ENCODE data around the gene TRUB1.

DNA sequence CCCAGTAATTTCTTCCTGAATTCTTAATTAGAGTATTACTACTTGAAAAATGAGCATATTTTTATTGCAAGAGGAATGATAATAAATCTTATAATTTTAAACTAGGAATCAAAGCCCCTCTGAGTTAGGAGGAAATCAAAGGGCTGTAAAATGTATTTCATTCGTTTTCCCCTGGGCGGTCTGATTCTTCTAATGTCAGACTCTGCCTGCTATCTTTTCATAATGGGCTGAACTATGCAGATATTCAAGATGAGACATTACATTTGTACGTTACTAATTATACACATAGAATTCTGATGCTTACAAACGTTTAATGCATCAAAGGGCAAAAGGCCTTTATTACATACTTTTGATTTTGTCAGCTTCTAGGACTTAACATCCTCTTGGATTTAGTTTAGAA lies 16.0 kb upstream of the TRUB1 start:
- TF ChIP-seq CTCF (IDR thresholded peaks at IDR 0.05; ENCODE audit: low read depth, low read length) (no peak), POLR2A (IDR thresholded peaks at IDR 0.05; ENCODE audit: extremely low read depth, insufficient read length) (no peak), MAX (IDR thresholded peaks at IDR 0.05; ENCODE audit: low read depth, low read length) (no peak), MYC (IDR thresholded peaks at IDR 0.05; ENCODE audit: low read depth, low read length) (no peak)

Measured in NB4 (cell line).